ENCODE measurements around the gene ALDH9A1.

- TF ChIP-seq CTCF (IDR thresholded peaks at IDR 0.05), result no peak
- TF ChIP-seq POLR2A (IDR thresholded peaks at IDR 0.05), result no peak
- TF ChIP-seq POLR2AphosphoS5 (IDR thresholded peaks at IDR 0.05), result no peak
These were observed 38.8 kb downstream of the ALDH9A1 start for GRCh38 chr1:165659581-165659895.

Data from breast epithelium (tissue), 3 donors.